NCI-H1092 treated with DMSO at 0.1 percent for 48 hours (cell line): Measurements from ENCODE around the gene DNMT1.

Experiments used
- DNase-seq: peaks from one replicate; lab custom pipeline; 2025; lab: John Stamatoyannopoulos, UW

Gene DNMT1

GRCh38 chr19:10139952-10140351, 54.8 kb downstream of the DNMT1 start:
- no peak for DNase-seq

- DNase-seq = no peak
Observed at GRCh38 chr19:10138879-10139795, 55.6 kb downstream of the DNMT1 start.

GRCh38 chr19:10137751-10138682, 56.7 kb downstream of the DNMT1 start:
- DNase-seq = no peak

- no peak for DNase-seq
Observed at GRCh38 chr19:10136936-10137335, 57.8 kb downstream of the DNMT1 start.

- no peak for DNase-seq
Observed at GRCh38 chr19:10135551-10136334, 59.0 kb downstream of the DNMT1 start.

- no peak for DNase-seq
Observed at GRCh38 chr19:10134040-10134439, 60.7 kb downstream of the DNMT1 start.

GRCh38 chr19:10133596-10133995, 61.2 kb downstream of the DNMT1 start:
- no peak for DNase-seq

- no peak for DNase-seq
Observed at GRCh38 chr19:10132905-10133304, 61.8 kb downstream of the DNMT1 start.

- no peak for DNase-seq
Observed at GRCh38 chr19:10126213-10126639, 68.5 kb downstream of the DNMT1 start.

GRCh38 chr19:10124429-10124828, 70.3 kb downstream of the DNMT1 start:
- no peak for DNase-seq

GRCh38 chr19:10122045-10122444, 72.7 kb downstream of the DNMT1 start:
- DNase-seq = no peak

- DNase-seq = no peak
Observed at GRCh38 chr19:10120538-10121189, 74.1 kb downstream of the DNMT1 start.

GRCh38 chr19:10118960-10119359, 75.8 kb downstream of the DNMT1 start:
- DNase-seq = no peak

GRCh38 chr19:10116866-10117616, 77.7 kb downstream of the DNMT1 start:
- DNase-seq = no peak

GRCh38 chr19:10116085-10116865, 78.5 kb downstream of the DNMT1 start:
- no peak for DNase-seq

- DNase-seq = no peak
Observed at GRCh38 chr19:10115392-10116084, 79.2 kb downstream of the DNMT1 start.

GRCh38 chr19:10114651-10115391, 79.9 kb downstream of the DNMT1 start:
- DNase-seq = no peak

- no peak for DNase-seq
Observed at GRCh38 chr19:10113964-10114650, 80.6 kb downstream of the DNMT1 start.
